Activated naive CD4-positive, alpha-beta T cell treated with anti-CD3 and anti-CD28 coated beads, Interleukin-2, amount 50 U/mL, for 72 hours (primary cell): ENCODE measurements around the gene DNLZ. TPM values are rescaled to one million over a fixed set of nuclear protein-coding genes. Genes with fewer than 3 reads are reported as not detected.
A peak's percentile ranks its signal among the peaks of the same experiment; 100 is the strongest.

Source experiments
- ATAC-seq, 2 donors: fragments of 150-1000 bp; cut with Tn5 transposase; 2 replicates each; pipeline ENCODE4 v1.10.0; 2021; ENCODE audit warnings: mild to moderate bottlenecking in 2 of 2, moderate library complexity in 2 of 2
- DNase-seq, 2 donors: peaks; one replicate each; pipeline ENCODE4 v3.0.0; 2021 to 2022; ENCODE audit warnings: low spot score in 2 of 2
- H3K27ac Mint-ChIP-seq, 2 donors: one replicate each; pipeline ENCODE4 v1.8.0; 2022; ENCODE audit warnings: mild to moderate bottlenecking in 2 of 2, mixed read lengths in 2 of 2
- H3K36me3 Mint-ChIP-seq, 2 donors: one replicate each; pipeline ENCODE4 v1.8.0; 2022; ENCODE audit warnings: mixed read lengths in 2 of 2
- H3K9me3 Mint-ChIP-seq, 2 donors: one replicate each; pipeline ENCODE4 v1.8.0; 2022; ENCODE audit warnings: mixed read lengths in 2 of 2
- total RNA-seq, 2 donors: library from RNA; stranded (reverse); gene quantifications; one replicate each; pipeline ENCODE4 v1.2.3, GENCODE V29; 2022

DNLZ gene
- total RNA-seq, 2 donors from 2014 or later = 10.6 to 15.6 TPM

DNA sequence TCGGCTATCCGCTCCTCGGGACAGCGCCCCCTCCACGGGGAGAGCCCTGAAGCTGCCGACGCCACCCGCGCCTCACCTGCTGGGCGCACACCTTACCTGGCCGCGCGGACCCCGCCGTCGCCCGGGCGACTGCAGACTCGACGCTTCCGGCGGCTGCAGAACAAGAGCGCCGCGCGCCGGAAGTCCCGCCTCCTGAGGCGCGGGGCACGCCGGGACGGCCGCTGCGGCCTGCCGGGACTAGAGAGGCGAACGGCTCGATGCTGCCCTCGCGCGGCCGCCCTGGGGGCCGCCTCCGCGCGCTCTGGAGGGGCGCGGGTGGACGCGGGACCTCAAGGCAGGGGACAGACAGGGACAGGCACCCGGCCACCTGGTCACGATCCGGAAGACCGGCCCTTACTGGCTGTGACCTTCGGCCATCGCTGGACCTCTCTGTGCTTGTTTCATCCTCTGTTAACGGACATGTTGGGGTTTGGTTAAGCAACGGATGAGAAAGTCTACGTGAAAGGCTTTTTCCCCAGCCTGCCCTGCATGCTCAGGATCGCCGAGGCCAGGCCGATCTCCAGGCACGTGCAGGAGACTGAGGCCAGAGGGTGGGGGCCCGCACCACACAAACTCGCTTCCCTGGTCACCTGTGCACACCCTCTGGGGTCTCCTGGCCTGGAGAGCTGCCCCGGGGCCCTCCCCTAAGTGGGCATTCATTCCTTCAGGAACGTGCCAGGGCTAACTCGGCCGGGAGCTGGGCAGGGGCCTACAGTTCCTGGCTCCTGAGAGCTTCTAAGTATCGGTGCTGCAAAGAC is 36.7 kb upstream of the DNLZ start, which contains the start of gene SNAPC4:
SNAPC4 (minus strand) TSS at position 133 of the 797 bp plus-strand sequence. CDS start 1,742 bp downstream, outside the sequence.
- peaks cover 23 to 28% of the 10 kb centered on the region in 2 donors for H3K36me3 Mint-ChIP-seq
- H3K9me3 Mint-ChIP-seq = no peaks in the 10 kb centered on the region
- H3K27ac Mint-ChIP-seq = peak within 1 kb of the TSS; percentile 88 to 93
- DNase-seq = peak; percentile 90 to 94
- ATAC-seq = peak; percentile 60 to 79

GRCh38 chr9:136399176-136400037 is 35.9 kb upstream of the DNLZ start:
- Mint-ChIP-seq H3K27ac (peak overlapping the region; percentile 88 to 93), H3K36me3 (peaks cover 19 to 23% of the 10 kb centered on the region in 2 donors), H3K9me3 (no peaks in the 10 kb centered on the region)
- ATAC-seq (peak; percentile 32 to 57), DNase-seq (peak; percentile 34 to 84)

DNA sequence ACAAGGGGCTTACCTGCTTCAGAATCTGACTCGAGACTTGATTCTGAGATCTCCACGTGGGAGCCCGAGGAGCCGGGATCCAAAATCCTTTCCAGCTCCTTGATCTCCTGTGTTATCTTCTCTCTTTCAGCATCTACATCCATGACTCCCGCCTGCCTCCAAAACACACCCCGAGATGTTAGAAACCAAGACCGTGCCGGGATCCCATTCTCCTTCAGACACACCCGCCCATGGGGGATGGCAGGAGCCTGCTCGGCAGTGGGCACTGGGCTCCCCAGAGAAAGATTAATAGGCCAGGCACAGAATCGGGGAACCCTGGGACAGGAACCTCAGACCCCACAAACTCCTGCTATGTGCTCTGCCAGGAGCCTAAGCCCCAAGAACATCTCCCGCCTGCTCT is 34.7 kb upstream of the DNLZ start:
- ATAC-seq = no peak
- Mint-ChIP-seq H3K36me3 (peaks cover 19 to 23% of the 10 kb centered on the region in 2 donors), H3K9me3 (no peaks in the 10 kb centered on the region), H3K27ac (peak overlapping the region in 1 of 2 donors; percentile 72)
- DNase-seq = no peak

DNA sequence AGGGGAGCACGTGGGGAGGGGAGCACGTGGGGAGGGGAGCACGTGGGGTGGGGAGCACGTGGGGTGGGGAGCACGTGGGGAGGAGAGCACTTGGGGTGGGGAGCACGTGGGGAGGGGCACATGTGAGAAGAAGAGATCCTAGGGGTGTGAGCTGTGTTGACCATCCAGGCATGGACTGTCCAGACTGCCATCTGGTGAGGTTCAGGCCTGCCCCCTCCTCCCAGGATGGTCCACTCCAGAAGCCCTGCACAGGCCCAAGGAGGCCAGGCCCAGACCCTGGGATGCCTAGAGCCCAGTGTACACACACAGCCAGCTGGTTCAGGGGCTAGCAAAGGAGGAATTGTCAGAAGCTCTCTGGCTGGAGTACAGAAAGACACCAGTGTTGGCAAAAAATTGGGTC is 34.1 kb upstream of the DNLZ start:
- ATAC-seq = no peak
- Mint-ChIP-seq H3K27ac (no peak overlapping the region), H3K36me3 (peaks cover 19 to 23% of the 10 kb centered on the region in 2 donors)

GRCh38 chr9:136396219-136396515 is 32.6 kb upstream of the DNLZ start:
- Mint-ChIP-seq H3K9me3 (no peaks in the 10 kb centered on the region), H3K27ac (no peak overlapping the region), H3K36me3 (peaks cover 16 to 26% of the 10 kb centered on the region in 2 donors)
- no peak for ATAC-seq
- no peak for DNase-seq

More for the DNA sequence above, 34.1 kb upstream of the DNLZ start:
- no peaks in the 10 kb centered on the region for H3K9me3 Mint-ChIP-seq
- DNase-seq = no peak

GRCh38 chr9:136395345-136396218 is 32.0 kb upstream of the DNLZ start:
- peaks cover 17 to 28% of the 10 kb centered on the region in 2 donors for H3K36me3 Mint-ChIP-seq
- H3K9me3 Mint-ChIP-seq = no peaks in the 10 kb centered on the region
- no peak for DNase-seq
- ATAC-seq = no peak
- H3K27ac Mint-ChIP-seq = no peak overlapping the region

- no peaks in the 10 kb centered on the region for H3K9me3 Mint-ChIP-seq
- ATAC-seq (no peak), DNase-seq (no peak)
- H3K27ac Mint-ChIP-seq = no peak overlapping the region
- peaks cover 19 to 29% of the 10 kb centered on the region in 2 donors for H3K36me3 Mint-ChIP-seq
These were observed 31.4 kb upstream of the DNLZ start for GRCh38 chr9:136395020-136395340.

DNA sequence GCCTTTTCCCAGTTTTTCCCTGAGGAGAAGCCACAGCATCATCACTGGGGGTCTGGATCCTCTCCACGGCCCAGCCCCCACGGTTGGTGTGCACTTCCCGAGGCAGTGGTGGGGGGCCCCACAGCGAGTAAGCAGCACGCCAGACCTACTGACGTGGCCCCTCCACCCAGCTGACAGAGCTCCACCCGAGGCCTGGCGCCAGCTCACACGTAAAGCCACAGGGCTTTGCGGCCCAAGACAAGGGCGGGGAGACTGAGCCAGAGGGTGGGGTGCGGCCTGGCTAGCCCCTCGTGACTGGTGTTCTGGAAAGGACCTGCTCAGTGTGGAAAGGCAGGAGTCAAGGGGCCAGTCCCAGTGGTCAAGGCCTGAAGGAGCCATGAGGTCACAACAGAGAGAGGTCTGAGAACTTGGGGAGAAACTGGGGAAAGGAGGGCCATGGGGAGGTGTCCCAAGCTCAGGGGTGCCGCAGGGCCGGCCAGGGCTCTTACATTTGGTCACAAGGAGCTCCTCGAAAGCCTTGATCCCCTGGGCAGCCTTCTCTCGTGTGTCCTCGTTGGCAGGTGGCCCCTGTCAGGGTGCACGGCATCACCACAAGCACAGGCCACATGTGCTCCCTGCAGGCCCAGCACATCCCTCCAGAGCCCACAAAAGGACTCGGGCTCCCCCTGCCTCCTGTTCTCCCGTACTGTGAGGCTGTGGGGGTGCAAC is 30.9 kb upstream of the DNLZ start:
- Mint-ChIP-seq H3K36me3 (peaks cover 23 to 34% of the 10 kb centered on the region in 2 donors), H3K27ac (no peak overlapping the region), H3K9me3 (no peaks in the 10 kb centered on the region)
- no peak for ATAC-seq
- no peak for DNase-seq

DNA sequence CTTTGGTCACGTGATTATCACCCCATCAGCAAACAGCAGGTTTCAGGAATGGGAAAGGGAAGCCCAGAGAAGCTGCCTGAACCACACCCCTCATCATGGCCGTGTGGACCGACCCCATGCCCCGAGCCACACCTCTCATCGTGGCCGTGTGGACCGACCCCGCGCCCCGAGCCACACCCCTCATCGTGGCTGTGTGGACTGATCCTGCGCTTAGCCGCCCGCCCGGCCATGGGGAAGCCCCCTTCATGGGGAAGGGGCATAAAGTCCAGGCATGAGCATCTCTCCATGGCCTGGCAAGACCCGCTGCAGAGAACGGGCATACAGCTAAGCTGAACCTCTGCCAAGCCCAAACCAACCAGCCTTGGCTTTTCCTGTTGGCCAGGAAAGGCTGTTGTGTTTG is 30.0 kb upstream of the DNLZ start:
- H3K27ac Mint-ChIP-seq = no peak overlapping the region
- H3K36me3 Mint-ChIP-seq = peaks cover 23 to 26% of the 10 kb centered on the region in 2 donors
- DNase-seq (no peak), ATAC-seq (no peak)
- no peaks in the 10 kb centered on the region for H3K9me3 Mint-ChIP-seq

DNA sequence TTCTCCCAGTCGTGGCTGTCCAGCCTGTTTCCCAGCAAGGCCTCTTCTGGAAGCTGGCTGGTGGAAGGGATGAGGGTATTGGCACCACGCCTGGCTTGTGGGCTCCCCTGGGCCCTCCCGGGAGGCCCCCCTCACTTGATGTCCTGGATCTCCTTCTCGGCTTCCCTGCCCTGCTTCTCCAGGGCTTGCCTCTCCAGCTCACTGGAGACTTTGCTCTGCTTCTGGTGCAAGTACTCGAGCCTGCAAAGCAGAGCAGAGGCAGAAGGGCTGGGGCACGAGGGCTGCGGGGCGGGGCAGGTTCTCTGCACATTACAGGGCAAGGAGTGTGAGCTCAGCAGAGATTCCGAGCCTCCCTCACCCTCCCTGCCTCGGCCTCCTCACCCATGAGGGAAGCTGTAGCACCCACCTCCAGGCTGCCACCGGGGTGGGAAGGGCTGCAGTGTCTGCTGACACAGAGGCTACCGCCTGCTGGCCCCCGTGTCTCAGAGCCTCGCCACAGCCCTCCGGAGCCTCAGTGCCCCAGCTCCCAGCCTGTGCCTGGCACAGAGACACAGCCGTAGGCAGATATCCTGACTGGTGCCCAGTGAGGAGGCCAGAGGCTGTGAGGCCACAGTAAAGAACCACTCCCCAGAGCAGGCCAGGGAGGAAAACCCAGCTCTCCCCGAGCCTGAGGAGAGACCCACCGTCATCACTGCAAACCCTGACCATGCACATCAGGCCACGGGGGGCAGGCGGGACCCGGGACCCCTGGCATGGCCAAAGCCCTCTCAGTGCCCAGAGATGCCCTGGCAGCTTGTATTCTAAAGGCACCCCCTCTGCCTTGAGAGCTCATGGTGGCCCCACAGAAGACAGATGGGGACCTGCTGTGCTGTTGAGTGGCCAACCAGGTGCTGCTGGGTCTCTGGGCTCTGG is 29.2 kb upstream of the DNLZ start:
- Mint-ChIP-seq H3K27ac (no peak overlapping the region), H3K36me3 (peaks cover 21 to 23% of the 10 kb centered on the region in 2 donors), H3K9me3 (no peaks in the 10 kb centered on the region)
- DNase-seq = no peak
- ATAC-seq = no peak

DNA sequence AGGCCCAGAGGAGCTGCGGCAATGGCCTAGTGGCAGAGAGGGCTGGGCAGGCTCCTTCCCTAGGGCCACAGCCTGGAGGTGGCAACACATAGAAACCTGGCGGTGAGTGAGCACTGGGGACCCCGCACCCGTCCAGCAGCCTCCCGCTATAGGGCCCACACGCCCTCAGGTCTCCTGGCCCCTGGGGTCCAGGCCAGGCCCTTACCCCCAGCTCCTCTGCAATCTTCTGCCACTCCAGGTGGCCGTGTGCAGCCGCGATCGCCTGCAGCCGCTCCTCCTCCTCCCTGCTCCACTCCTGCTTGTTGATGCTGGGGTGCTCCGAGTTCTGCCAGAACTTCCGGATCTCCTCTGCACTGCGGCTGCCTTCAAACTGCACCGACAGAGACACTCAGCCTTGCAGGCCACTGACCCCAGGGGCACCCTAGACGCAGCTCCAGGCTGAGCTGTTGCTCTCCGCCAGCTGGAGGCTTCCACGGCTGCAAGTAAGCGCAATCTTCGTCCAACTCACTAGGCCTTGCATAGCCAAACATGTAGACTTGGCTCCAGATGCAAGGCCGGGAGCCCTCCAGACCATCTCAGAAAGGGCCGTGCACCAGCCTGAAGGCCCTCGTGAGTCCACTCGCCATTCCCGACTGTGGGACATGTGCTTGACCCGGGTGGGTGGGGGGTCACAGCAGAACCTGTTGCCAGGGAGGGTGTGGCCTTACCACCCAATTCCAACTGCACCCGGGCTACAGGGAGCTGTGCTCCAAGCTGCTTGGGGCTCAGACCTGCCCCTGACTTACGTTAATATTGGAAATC is 28.4 kb upstream of the DNLZ start:
- peaks cover 18 to 27% of the 10 kb centered on the region in 2 donors for H3K36me3 Mint-ChIP-seq
- no peak for DNase-seq
- H3K27ac Mint-ChIP-seq = no peak overlapping the region
- no peak for ATAC-seq
- H3K9me3 Mint-ChIP-seq = no peaks in the 10 kb centered on the region

GRCh38 chr9:136389396-136389795 is 25.9 kb upstream of the DNLZ start:
- ATAC-seq (no peak), DNase-seq (no peak)
- Mint-ChIP-seq H3K9me3 (no peaks in the 10 kb centered on the region), H3K36me3 (peaks cover 18 to 37% of the 10 kb centered on the region in 2 donors), H3K27ac (no peak overlapping the region)

DNA sequence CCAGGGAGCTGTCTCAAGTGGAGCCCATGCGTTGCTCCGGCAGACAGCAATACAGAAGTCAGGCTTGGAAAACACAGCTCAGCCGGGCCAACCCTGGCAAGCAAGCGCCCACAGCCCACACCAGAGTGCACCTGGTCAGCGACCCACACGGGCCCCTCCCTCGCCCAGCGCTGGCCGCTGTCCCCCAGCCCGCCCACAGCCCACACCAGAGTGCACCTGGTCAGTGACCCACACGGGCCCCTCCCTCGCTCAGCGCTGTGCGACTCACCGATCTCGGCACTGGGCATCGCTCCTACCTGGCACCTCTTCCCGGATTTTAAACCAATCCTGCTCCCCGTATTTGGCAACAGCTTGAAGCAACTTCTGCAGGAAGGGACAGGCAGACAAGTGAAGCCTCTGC is 23.7 kb upstream of the DNLZ start:
- Mint-ChIP-seq H3K9me3 (no peaks in the 10 kb centered on the region), H3K36me3 (peaks cover 19 to 41% of the 10 kb centered on the region in 2 donors), H3K27ac (no peak overlapping the region)
- ATAC-seq (no peak), DNase-seq (no peak)

DNA sequence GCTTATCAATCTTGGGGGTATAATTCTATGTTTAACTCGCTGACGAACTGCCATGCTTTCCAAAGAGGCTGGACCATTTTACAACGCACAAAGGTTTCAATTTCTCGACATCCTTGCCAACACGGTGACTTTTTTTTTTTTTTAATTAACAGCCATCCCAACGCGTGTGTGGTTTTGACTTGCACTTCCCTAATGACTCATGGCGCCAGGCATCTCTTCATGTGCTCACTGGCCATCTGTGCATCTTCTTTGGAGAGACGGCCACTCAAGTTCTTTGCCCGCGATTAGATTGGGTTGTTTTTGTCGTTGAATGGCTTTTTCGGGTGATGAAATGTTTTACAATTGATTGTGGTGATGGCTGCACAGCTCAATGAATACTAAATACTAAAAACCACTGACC is 22.5 kb upstream of the DNLZ start:
- H3K36me3 Mint-ChIP-seq = peaks cover 15 to 33% of the 10 kb centered on the region in 2 donors
- DNase-seq = no peak
- H3K27ac Mint-ChIP-seq = no peak overlapping the region

More for the DNA sequence above, 22.5 kb upstream of the DNLZ start:
- H3K9me3 Mint-ChIP-seq = no peaks in the 10 kb centered on the region
- ATAC-seq = no peak
